Liver (tissue), 2 donors: ENCODE results near the gene CD52.

Experiments
- CTCF ChIP-seq: fragments of 150-350 bp; IDR thresholded peaks from 2 replicates; pipeline ENCODE4 v1.5.1; 2017; ENCODE audit warnings: improper control_type of control experiment, low read depth, low read length; ENCODE audit not compliant: missing input control
- TF ChIP-seq, protein P1 (sequence below): IDR thresholded peaks from 2 replicates; pipeline ENCODE4 v1.6.1; 2016; ENCODE audit warnings: antibody characterized with exemption, mild to moderate bottlenecking
- donor health status: healthy.

DNA sequence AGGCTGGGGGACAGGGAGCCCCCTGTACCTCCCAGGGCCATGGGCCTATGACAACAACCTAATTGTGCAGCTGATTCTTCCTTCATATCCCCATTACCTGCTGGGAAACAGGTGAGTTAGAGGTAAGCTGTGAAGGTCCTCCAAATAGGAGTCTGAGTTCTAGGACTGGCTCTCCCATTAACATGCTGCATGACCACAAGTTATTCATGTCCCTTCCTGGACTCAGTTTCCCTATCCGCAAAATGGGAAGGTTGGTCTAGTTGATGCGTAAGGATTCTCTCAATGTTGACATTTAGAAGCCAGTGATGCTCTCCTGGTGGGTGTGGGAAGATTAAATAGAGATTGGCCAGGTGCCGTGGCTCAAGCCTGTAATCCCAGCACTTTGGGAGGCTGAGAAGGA lies 50.7 kb downstream of the CD52 start:
- no peak for TF ChIP-seq CTCF
- TF ChIP-seq, protein P1, sequence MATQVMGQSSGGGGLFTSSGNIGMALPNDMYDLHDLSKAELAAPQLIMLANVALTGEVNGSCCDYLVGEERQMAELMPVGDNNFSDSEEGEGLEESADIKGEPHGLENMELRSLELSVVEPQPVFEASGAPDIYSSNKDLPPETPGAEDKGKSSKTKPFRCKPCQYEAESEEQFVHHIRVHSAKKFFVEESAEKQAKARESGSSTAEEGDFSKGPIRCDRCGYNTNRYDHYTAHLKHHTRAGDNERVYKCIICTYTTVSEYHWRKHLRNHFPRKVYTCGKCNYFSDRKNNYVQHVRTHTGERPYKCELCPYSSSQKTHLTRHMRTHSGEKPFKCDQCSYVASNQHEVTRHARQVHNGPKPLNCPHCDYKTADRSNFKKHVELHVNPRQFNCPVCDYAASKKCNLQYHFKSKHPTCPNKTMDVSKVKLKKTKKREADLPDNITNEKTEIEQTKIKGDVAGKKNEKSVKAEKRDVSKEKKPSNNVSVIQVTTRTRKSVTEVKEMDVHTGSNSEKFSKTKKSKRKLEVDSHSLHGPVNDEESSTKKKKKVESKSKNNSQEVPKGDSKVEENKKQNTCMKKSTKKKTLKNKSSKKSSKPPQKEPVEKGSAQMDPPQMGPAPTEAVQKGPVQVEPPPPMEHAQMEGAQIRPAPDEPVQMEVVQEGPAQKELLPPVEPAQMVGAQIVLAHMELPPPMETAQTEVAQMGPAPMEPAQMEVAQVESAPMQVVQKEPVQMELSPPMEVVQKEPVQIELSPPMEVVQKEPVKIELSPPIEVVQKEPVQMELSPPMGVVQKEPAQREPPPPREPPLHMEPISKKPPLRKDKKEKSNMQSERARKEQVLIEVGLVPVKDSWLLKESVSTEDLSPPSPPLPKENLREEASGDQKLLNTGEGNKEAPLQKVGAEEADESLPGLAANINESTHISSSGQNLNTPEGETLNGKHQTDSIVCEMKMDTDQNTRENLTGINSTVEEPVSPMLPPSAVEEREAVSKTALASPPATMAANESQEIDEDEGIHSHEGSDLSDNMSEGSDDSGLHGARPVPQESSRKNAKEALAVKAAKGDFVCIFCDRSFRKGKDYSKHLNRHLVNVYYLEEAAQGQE, result no peak
